Right lobe of liver (tissue), 4 donors: Measurements from ENCODE around the gene SLC39A9.

Experiments used
- CTCF ChIP-seq, 4 donors: fragments of 200-600 bp in 3 of 4; fragments of 450-650 bp in 1 of 4; IDR thresholded peaks; one replicate each; pipeline versions ENCODE4 v1.5.1 to v1.8.0; 2016 to 2022; ENCODE audit warnings: antibody characterized with exemption in 4 of 4, mild to moderate bottlenecking in 2 of 4
- POLR2A ChIP-seq: fragments of 450-650 bp; IDR thresholded peaks from one replicate; pipeline ENCODE4 v1.6.1; 2017; ENCODE audit warnings: antibody characterized with exemption, mild to moderate bottlenecking
- donor health status: DM: no; HTN: no; CAD: no.
- donor health status: DM: no; HTN: no; CAD: no.
- donor health status: DM: no; HTN: yes; CAD: no.

DNA sequence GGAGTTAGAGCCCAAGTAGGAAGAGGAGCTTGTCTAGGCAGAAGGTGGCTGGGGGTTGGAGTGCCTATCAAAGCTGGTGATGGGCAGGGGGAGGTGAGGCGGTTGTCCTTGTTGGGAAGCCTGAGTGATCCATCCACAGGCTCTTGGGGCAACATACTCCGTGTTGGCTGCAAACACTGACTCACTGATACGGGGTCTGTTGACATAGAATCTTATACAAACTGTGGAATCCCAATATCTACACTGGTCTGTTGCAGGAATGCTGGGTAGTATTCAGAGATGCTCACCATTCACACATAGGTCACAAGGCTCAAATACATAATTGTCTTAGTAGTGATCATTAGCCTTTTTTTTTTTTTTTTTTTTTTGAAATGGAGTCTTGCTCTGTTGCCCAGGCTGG is 26.3 kb upstream of the SLC39A9 start:
- TF ChIP-seq CTCF (IDR thresholded peaks at IDR 0.05): no peak
- no peak for TF ChIP-seq POLR2A
